GM18511 (cell line): ENCODE data around the gene NOX1.
A peak's percentile ranks its signal among the peaks of the same experiment; 100 is the strongest.

Source experiments
- ATAC-seq: cut with Tn5 transposase; IDR thresholded peaks from one replicate; pipeline ENCODE4 v1.9.1; 2021; ENCODE audit warnings: mild to moderate bottlenecking, moderate library complexity; ENCODE audit not compliant: unreplicated experiment

NOX1 gene

GRCh38 chrX:100874325-100874724, at the start of gene NOX1:
Gene NOX1 (minus strand): TSS chrX:100874359. CDS start chrX:100874139, 220 bp downstream.
- no peak for ATAC-seq

GRCh38 chrX:100915562-100915961, 41.4 kb upstream of the NOX1 start:
- no peak for ATAC-seq

- ATAC-seq = no peak
Observed at GRCh38 chrX:100913111-100913510, 39.0 kb upstream of the NOX1 start.

GRCh38 chrX:100911731-100912130, 37.6 kb upstream of the NOX1 start:
- ATAC-seq = no peak

- ATAC-seq = peak; percentile 66
Observed at GRCh38 chrX:100905620-100906019, 31.5 kb upstream of the NOX1 start.

GRCh38 chrX:100904433-100904832, 30.3 kb upstream of the NOX1 start:
- ATAC-seq = no peak

GRCh38 chrX:100895365-100896075, 21.4 kb upstream of the NOX1 start:
- ATAC-seq = no peak

- ATAC-seq = no peak
Observed at GRCh38 chrX:100883654-100884053, 9.5 kb upstream of the NOX1 start.

GRCh38 chrX:100880368-100880767, 6.2 kb upstream of the NOX1 start:
- ATAC-seq = no peak

- ATAC-seq = no peak
Observed at GRCh38 chrX:100871594-100872560, 2.3 kb downstream of the NOX1 start.

- ATAC-seq = no peak
Observed at GRCh38 chrX:100870527-100870926, 3.6 kb downstream of the NOX1 start.

- ATAC-seq = no peak
Observed at GRCh38 chrX:100868273-100868672, 5.9 kb downstream of the NOX1 start.

- no peak for ATAC-seq
Observed at GRCh38 chrX:100864657-100865391, 9.3 kb downstream of the NOX1 start.

GRCh38 chrX:100863326-100863864, 10.8 kb downstream of the NOX1 start:
- no peak for ATAC-seq

GRCh38 chrX:100852810-100853209, 21.3 kb downstream of the NOX1 start:
- ATAC-seq = no peak

GRCh38 chrX:100850317-100850716, 23.8 kb downstream of the NOX1 start:
- no peak for ATAC-seq

- no peak for ATAC-seq
Observed at GRCh38 chrX:100831219-100831946, 42.8 kb downstream of the NOX1 start.

- ATAC-seq = peak; percentile 39
Observed at GRCh38 chrX:100830547-100830946, 43.6 kb downstream of the NOX1 start.

GRCh38 chrX:100830143-100830542, 44.0 kb downstream of the NOX1 start:
- ATAC-seq = peak; percentile 43

- peak; percentile 83 for ATAC-seq
Observed at GRCh38 chrX:100829730-100830129, 44.4 kb downstream of the NOX1 start.
